ENCODE measurements around the gene FDX2. TPM values are rescaled to one million over a fixed set of nuclear protein-coding genes. Genes with fewer than 3 reads are reported as not detected.

FDX2 gene
- 25.6 and 40.1 TPM in 2 replicates for polyA plus RNA-seq (2011; rRNA removed)
- polyA minus RNA-seq (2011; rRNA and poly(A)+ RNA removed) = 12.8 and 20.1 TPM in 2 replicates

- DNase-seq (ENCODE audit: low read depth) = no peak
- ChIA-PET CTCF (no interaction called here), POLR2A (no interaction called here)
- H3K36me3 ChIP-seq (ENCODE audit: control insufficient read depth, insufficient read depth, low read length) = peaks cover 20% of the 10 kb centered on the region
- peak within 1 kb of the TSS; percentile 71 for H3K4me3 ChIP-seq (ENCODE audit: low read depth, low read length)
- H3K27me3 ChIP-seq (ENCODE audit: control insufficient read depth, insufficient read depth, low read length) = no peaks in the 10 kb centered on the region
- TF ChIP-seq CTCF (IDR thresholded peaks at IDR 0.05; ENCODE audit: insufficient read depth, low read depth, low read length) = no peak
These were observed at the start of gene FDX2 for GRCh38 chr19:10315335-10316214. FDX2 (minus strand) TSS chr19:10316015; CDS start chr19:10315996, 19 bp downstream.

DNA sequence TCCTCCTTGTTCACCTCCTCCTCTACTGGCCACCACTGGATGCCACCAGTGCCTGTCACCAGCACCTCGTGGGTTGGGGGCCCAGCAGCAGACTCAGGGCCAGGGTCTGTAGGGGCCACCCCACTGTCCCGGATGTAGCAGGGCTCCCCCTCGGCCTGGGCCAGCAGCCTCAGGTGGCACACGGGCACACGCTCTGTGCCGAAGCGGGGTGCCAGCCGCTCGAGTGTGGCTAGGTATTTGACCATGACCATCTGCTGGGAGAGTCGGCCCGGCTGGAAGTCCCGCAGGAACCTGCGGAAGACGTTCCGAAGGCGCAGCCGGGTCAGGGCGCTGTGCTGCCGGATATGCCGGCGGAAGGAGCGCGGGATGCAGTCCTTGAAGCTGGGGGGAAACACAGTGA, 49.7 kb upstream of the FDX2 start:
- no peak for TF ChIP-seq CTCF (IDR thresholded peaks at IDR 0.05; ENCODE audit: insufficient read depth, low read depth, low read length)
- Histone ChIP-seq H3K36me3 (ENCODE audit: control insufficient read depth, insufficient read depth, low read length) (peaks cover 32% of the 10 kb centered on the region), H3K4me3 (ENCODE audit: low read depth, low read length) (no peak overlapping the region), H3K27me3 (ENCODE audit: control insufficient read depth, insufficient read depth, low read length) (no peaks in the 10 kb centered on the region)
- ChIA-PET POLR2A (no interaction called here), CTCF (interaction anchor here (1.2 kb wide), 1 partner anchor 23 kb away, joined by 3 read pairs; no protein-coding TSS in a partner anchor)
- DNase-seq (ENCODE audit: low read depth) = no peak

DNA sequence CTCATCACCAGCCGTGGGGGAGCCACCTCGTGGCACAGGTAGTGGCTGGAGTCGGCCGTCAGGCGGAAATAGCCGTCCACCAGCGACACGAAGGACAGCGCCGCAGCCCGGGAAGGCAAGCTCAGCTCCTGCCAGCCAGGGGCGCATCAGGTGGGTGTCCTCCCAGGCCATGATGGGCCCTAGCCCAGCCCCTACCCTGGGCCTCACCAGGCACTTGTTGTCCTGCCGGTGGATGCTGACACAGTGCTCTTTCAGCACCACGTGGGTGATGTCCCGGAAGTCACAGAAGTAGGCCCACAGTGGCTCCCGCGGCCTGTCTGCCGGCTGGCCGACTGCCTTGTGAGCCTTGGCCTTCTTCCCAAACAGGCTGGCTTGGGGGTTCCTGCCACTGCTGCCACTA, 48.8 kb upstream of the FDX2 start:
- H3K27me3 ChIP-seq (ENCODE audit: control insufficient read depth, insufficient read depth, low read length) = no peaks in the 10 kb centered on the region
- POLR2A ChIA-PET = no interaction called here
- no peak overlapping the region for H3K4me3 ChIP-seq (ENCODE audit: low read depth, low read length)
- no peak for DNase-seq (ENCODE audit: low read depth)
- TF ChIP-seq CTCF (IDR thresholded peaks at IDR 0.05; ENCODE audit: insufficient read depth, low read depth, low read length) = no peak
- peaks cover 32% of the 10 kb centered on the region for H3K36me3 ChIP-seq (ENCODE audit: control insufficient read depth, insufficient read depth, low read length)
- CTCF ChIA-PET = no interaction called here

DNA sequence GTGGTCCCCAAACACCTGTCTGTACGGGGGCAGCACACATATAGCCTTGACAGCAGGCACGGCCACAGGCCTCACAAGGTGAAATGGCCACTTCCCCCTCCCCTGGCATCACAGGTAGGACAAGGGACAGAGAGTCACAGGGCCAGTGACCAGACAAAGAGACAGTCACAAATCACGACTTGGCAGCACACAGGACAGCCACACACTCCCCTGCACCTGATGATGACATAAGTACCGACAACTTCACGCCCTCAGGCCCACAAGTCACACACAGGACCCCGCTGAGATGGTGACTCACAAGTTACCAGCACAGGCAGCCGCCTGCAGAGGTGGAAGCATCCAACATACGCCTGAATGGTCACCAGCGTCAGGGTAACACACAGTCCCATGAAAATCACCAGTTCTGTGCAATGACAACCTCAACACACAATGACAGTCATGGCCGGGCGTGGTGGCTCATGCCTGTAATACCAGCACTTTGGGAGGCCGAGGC, 48.0 kb upstream of the FDX2 start:
- POLR2A ChIA-PET = no interaction called here
- no peaks in the 10 kb centered on the region for H3K27me3 ChIP-seq (ENCODE audit: control insufficient read depth, insufficient read depth, low read length)
- H3K4me3 ChIP-seq (ENCODE audit: low read depth, low read length) = no peak overlapping the region
- no peak for TF ChIP-seq CTCF (IDR thresholded peaks at IDR 0.05; ENCODE audit: insufficient read depth, low read depth, low read length)
- H3K36me3 ChIP-seq (ENCODE audit: control insufficient read depth, insufficient read depth, low read length) = peaks cover 33% of the 10 kb centered on the region
- CTCF ChIA-PET = no interaction called here
- no peak for DNase-seq (ENCODE audit: low read depth)

- Histone ChIP-seq H3K27me3 (ENCODE audit: control insufficient read depth, insufficient read depth, low read length) (no peaks in the 10 kb centered on the region), H3K36me3 (ENCODE audit: control insufficient read depth, insufficient read depth, low read length) (peaks cover 34% of the 10 kb centered on the region), H3K4me3 (ENCODE audit: low read depth, low read length) (no peak overlapping the region)
- no peak for TF ChIP-seq CTCF (IDR thresholded peaks at IDR 0.05; ENCODE audit: insufficient read depth, low read depth, low read length)
- POLR2A ChIA-PET = no interaction called here
- no peak for DNase-seq (ENCODE audit: low read depth)
- CTCF ChIA-PET = no interaction called here
These were observed 46.4 kb upstream of the FDX2 start for GRCh38 chr19:10362259-10362658.

Measured in BJ (cell line).